ENCODE measurements around the gene CCR5AS.
A peak's percentile ranks its signal among the peaks of the same experiment; 100 is the strongest.
"Not testable (repeated sequence)": the region's sequence is repeated elsewhere in the genome, so short reads cannot be mapped to it uniquely, and the experiment has no call there.

Gene CCR5AS

GRCh38 chr3:46400846-46401245, 6.0 kb downstream of the CCR5AS start:
- no peak for DNase-seq

DNA sequence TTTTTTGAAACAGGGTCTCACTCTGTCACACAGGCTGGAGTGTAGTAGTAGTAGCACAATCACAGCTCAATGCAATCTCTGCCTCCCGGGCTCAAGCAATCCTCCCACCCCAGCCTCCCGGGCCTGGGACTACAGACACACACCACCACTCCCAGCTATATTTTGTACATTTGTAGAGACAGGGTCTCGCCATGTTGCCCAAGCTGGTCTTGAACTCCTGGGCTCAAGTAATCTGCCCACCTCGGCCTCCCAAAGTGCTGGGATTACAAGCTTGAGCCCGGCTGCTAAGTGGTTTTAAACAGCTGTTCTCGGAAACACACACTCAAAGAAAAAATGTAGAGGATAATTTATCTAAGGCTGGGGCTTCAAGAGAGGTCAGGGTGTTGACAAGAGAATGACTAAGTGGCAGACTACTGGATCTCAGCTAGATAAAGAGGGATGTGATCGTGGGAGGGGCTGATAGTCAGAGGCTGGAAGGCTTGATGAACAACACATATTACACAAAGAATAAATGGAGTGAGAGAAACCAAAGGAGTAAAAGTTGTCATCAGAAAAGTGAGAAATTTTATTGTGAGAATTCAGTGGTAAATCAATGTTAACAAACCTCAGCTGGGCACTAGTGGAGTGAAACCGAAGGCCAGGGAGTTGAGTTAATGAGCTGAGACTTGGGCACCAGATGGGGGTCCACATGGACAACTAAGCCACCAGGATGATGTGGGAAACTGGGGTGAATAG, 6.7 kb downstream of the CCR5AS start:
- no peak for DNase-seq

DNA sequence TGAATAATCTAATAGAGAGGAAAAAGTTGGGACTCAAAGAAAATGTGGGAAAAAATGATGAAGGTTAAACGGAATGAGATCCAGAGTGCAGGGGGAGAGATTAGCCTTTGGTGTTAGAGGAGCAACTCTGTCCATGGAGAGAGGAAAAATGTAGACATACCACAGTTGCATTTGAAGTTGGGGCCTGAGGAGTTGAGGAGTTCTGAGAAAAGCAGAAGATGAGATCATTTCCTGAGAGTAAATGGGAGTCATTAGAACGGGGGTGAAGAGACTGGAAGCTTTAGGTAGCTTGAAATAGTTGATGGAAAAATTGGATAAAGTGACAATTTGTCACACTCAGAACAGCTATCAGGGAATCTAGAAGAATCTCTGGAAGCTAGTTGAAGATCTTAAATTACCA, 7.3 kb downstream of the CCR5AS start:
- no peak for DNase-seq

DNA sequence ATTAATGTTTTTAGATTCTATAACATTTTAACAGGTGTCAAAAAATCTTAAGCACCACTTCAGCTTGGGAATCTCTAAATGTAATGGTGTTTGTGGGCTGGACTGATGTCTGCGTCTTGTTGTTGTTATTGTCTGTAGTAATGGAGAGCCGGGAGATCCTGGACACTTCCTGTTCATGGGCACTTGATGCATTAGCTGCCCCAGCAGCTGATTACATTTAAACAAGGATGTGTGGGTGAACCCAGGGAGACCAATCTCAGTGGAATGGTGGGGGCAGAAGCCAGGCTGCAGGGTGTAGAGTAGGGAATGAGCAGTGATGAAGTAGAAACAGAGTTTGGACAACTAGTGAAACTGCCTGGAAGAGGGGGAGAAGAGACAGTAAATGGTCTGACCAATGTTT, 7.8 kb downstream of the CCR5AS start:
- no peak for DNase-seq

GRCh38 chr3:46398186-46398955, 8.5 kb downstream of the CCR5AS start:
- DNase-seq = no peak

DNA sequence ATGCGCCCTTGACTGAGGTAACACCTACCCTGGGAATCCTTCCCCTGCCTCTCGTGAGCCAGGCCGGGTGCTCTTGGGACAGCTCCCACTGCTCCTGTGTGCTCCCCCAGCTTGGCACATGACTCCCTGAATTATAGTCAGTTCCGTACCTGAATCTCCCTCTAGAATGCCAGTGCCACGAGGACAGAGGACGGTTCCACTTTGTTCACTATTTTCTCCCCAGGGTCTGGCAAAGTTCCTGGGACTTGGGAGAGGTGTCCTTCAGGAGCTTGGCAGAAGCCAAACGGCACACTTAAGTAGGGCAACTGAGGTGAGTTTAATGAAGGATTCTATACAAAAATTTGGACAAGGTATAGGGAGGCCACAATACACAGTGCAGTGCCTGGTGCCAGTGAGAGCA, 9.8 kb downstream of the CCR5AS start:
- DNase-seq = no peak

- no peak for DNase-seq
Observed at GRCh38 chr3:46395766-46396530, 10.9 kb downstream of the CCR5AS start.

DNA sequence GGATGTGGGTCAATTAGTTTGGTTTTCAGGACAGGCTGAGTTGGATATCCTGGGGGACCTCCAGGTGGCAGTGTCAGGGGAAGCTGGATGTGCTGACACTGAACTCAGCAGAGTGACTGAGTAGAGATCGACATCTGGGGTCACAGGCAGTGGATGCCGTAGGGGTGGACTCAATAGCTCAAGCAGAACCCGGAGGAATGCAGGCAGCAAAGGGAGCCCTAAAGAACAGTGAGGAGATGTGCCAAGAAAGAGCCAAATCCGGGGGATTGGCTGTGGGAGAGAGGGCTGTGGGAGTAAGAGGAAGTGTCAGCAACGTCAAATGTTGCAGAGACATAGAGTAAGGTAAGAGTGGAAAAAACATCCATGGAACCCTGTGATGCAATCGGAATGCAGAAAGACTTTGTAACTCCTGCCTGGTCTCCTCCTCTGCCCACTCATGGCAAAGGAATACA, 11.6 kb downstream of the CCR5AS start:
- DNase-seq = no peak

- no peak for DNase-seq
Observed at GRCh38 chr3:46393554-46394434, 13.1 kb downstream of the CCR5AS start.

GRCh38 chr3:46393011-46393410, 13.9 kb downstream of the CCR5AS start:
- no peak for DNase-seq

GRCh38 chr3:46391526-46391925, 15.3 kb downstream of the CCR5AS start:
- not testable (repeated sequence) for DNase-seq

- no peak for DNase-seq
Observed at GRCh38 chr3:46389306-46389705, 17.6 kb downstream of the CCR5AS start.

- not testable (repeated sequence) for DNase-seq
Observed at GRCh38 chr3:46388847-46389246, 18.0 kb downstream of the CCR5AS start.

DNA sequence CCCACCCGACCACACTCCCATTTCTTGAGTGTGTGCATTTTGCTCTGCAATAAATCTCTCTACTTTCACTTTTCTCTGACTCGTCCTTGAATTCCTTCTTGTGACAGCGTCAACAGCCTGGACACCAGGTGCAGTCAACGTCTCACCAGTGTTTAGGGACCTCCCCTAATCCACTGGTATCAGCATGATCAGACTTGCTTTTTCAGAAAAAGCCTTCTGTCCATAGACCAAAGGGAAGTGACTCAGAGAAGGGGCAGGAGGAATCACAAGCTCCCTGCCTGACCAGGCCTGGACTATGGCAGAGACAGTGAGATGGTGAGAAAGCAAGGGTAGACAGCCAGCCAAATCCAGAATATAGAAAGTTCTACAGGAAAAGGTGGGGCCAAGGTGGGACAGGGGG, 20.7 kb downstream of the CCR5AS start:
- no peak for DNase-seq

- DNase-seq = no peak
Observed at GRCh38 chr3:46383951-46384330, 22.9 kb downstream of the CCR5AS start.

DNA sequence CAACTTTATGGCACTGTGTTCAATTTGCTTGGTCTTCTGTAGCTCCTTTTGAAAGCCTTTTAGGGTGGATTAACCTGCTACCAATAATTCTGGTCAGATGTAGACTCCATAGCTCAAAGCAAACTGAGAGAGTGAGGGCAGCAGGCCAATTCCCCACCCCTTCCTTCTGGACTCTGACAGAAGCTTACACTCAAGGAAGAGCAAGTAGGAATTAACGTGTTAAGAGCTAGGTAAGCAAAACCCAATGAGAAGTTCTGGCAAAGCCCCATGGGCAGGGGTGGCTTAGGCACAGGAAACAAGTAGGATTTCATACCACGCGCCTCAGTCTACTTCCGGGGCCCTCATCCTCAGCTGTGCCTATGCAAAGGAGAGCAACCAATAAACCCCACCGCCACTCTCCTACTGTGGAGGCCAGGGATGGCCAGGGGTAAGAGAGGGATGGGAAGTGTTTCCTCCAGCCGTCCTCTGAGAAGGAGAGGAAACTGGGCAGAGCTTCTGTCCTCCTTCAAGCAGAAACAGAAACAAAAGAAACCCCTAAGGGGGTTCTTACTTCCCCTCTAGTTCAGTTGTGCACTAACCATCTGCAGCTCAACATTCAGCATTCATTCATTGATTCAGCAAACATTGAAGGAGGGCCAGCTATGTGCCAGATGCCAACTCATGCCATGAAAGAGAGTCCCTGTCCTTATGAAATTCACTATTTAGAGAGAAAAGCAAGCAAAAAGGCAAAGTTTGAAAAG, 23.5 kb downstream of the CCR5AS start:
- DNase-seq = no peak

- peak; percentile 20 for DNase-seq
Observed at GRCh38 chr3:46381625-46382024, 25.2 kb downstream of the CCR5AS start.

GRCh38 chr3:46380471-46381221, 26.2 kb downstream of the CCR5AS start:
- peak; percentile 5 for DNase-seq

DNA sequence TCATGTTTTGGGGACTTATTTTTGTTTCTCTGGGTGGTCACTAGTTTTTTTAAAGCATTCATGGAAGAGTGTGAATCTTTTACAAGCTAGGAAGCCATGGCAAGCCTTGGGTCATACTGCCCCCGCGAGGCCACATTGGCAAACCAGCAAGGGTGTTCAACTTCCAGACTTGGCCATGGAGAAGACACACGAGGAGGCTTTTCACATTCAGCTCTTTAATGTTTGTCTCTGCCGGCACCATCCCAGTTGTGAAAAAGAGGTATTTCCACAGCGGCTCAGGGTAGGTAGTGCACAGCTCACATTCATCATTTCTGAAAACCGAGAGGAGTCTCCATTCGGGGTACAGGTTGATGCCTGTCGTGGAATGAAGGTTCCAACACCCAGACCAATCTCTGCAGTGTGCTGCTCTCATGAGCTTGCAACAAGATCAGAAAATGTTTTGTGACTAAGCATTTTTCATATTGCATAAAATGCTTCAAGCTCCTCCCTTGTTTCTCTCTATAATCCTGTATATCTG, 28.4 kb downstream of the CCR5AS start:
- DNase-seq = peak; percentile 84

GRCh38 chr3:46375814-46376213, 31.1 kb downstream of the CCR5AS start:
- no peak for DNase-seq

DNA sequence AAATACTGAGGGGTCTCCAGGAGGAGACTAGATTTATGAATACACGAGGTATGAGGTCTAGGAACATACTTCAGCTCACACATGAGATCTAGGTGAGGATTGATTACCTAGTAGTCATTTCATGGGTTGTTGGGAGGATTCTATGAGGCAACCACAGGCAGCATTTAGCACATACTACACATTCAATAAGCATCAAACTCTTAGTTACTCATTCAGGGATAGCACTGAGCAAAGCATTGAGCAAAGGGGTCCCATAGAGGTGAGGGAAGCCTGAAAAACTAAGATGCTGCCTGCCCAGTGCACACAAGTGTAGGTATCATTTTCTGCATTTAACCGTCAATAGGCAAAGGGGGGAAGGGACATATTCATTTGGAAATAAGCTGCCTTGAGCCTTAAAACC, 31.6 kb downstream of the CCR5AS start:
- DNase-seq = no peak

All from stimulated activated CD8-positive, alpha-beta memory T cell treated with anti-CD3 and anti-CD28 coated beads, Interleukin-4, amount 100 ng/mL, for 48 hours (primary cell).